ENCODE measurements around the gene WDR1. TPM values are rescaled to one million over a fixed set of nuclear protein-coding genes. Genes with fewer than 3 reads are reported as not detected.

Gene WDR1
- total and polyA plus RNA-seq, 10 of the 15 experiments (the other 5 are each of a cell fraction or from before 2014, with no cell fraction given), result 28.5 to 397 (median 290) TPM

DNA sequence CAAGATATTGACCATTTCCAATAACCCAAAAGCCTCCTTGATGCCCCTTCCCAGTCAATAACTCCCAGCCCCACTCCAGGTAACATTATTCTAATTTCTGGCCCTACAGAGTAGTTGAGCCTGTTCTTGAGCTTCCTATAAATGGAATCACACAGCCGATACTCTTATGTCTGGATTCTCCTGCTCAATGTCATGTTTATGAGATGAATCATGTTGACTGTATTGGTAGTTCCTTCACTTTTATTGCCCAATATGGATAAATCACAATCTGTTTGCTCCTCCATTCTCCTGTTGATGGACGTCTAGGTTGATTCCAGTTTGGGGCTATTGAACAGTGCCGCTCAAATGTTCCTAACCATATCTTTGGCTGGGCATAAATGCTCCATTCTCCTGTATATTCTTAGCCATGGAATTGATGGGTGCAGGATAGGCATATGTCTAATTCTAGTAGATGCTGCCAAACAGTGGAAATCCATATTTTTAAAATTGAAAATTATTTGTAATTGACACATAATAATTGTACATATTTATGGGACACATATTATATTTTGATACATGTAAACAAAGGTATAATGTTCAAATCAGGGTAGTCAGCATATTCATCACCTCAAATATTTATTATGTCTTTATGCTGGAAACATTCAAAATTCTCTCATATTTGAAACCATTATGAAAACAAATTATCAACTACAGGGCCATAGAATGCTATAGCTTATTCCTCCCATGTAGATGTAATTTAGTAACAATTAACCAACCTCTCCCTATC lies 54.8 kb downstream of the WDR1 start:
- ATAC-seq (no peak), DNase-seq (ENCODE audit: low read depth, low spot score) (no peak), FAIRE-seq (no peak)
- Histone ChIP-seq H3K9me3 (replicated peaks; ENCODE audit: control insufficient read depth, insufficient read depth, low read length) (no peaks in the 10 kb centered on the region), H3K4me1 (ENCODE audit: control insufficient read depth, insufficient read depth, low read length) (no peaks in the 10 kb centered on the region), H3K4me2 (ENCODE audit: control insufficient read depth, insufficient read depth) (no peak overlapping the region), H2AFZ (ENCODE audit: control insufficient read depth, low read depth, low read length) (no peak overlapping the region), H3K79me2 (ENCODE audit: control insufficient read depth, insufficient read depth, low read length) (no peaks in the 10 kb centered on the region), H3K9ac (ENCODE audit: control insufficient read depth, insufficient read depth, low read length) (no peak overlapping the region), H4K20me1 (ENCODE audit: control insufficient read depth, insufficient read depth) (no peaks in the 10 kb centered on the region), H3K4me3 (no peak overlapping the region), H3K27me3 (replicated peaks in 1 of 2; ENCODE audit: control insufficient read depth in 2 of 2, insufficient read depth in 2 of 2, low read length in 1 of 2) (no peaks in the 10 kb centered on the region), H3K27ac (ENCODE audit: control insufficient read depth, insufficient read depth) (no peak overlapping the region), H3K36me3 (ENCODE audit: control insufficient read depth in 2 of 2, insufficient read depth in 2 of 2, low read length in 1 of 2) (no peaks in the 10 kb centered on the region)
- SMC1A ChIA-PET (ENCODE audit: uncharacterized antibody, unreplicated experiment), result interaction anchor here (0.6 kb wide), 1 partner anchor 149 kb away, joined by 3 read pairs; no protein-coding TSS in a partner anchor
- in situ Hi-C loops (cut with MboI), result no loop called here
- WGBS (ENCODE audit: insufficient coverage, insufficient replicate concordance, low lambda C conversion rate, missing lambda C conversion rate), result 79% methylated on average over 3 of the region's 3 CpGs
- RAD21 ChIA-PET (ENCODE audit: unreplicated experiment), result no interaction called here
- CTCF ChIA-PET, result interaction anchor here (1.4 kb wide), 1 partner anchor 43 kb away, joined by 3 read pairs; no protein-coding TSS in a partner anchor
- no TSS peak for BruUV-seq (replicated peaks)
- POLR2A ChIA-PET, result no interaction called here
- intact Hi-C loops (cut with micrococcal nuclease; ENCODE audit: unreplicated experiment), result no loop called here
- TF ChIP-seq RAD51 (IDR thresholded peaks at IDR 0.05) (no peak), LARP7 (IDR thresholded peaks at IDR 0.05) (no peak), WRNIP1 (IDR thresholded peaks at IDR 0.05; ENCODE audit: borderline replicate concordance, low read depth, low read length) (no peak), POU2F2 (IDR thresholded peaks at IDR 0.05; ENCODE audit: borderline replicate concordance, low read depth, low read length) (no peak), ESRRA (IDR thresholded peaks at IDR 0.05; ENCODE audit: low read length) (no peak), KLF5 (IDR thresholded peaks at IDR 0.05; ENCODE audit: partially characterized antibody) (no peak), BCL11A (IDR thresholded peaks at IDR 0.05; ENCODE audit: low read depth, low read length) (no peak), ZNF207 (IDR thresholded peaks at IDR 0.05; ENCODE audit: borderline replicate concordance) (no peak), ATF7 (IDR thresholded peaks at IDR 0.05; ENCODE audit: low read depth) (no peak), KDM1A (IDR thresholded peaks at IDR 0.05; ENCODE audit: borderline replicate concordance) (no peak), PAX5 (IDR thresholded peaks at IDR 0.05; ENCODE audit: borderline replicate concordance, low read depth, low read length) (no peak), SIX5 (IDR thresholded peaks at IDR 0.05; ENCODE audit: low read depth, low read length, severe bottlenecking) (no peak), CREB1 (IDR thresholded peaks at IDR 0.05; ENCODE audit: low read depth) (no peak), HDAC6 (IDR thresholded peaks at IDR 0.05; ENCODE audit: unreplicated experiment) (no peak)
- TF ChIP-seq, protein P1, sequence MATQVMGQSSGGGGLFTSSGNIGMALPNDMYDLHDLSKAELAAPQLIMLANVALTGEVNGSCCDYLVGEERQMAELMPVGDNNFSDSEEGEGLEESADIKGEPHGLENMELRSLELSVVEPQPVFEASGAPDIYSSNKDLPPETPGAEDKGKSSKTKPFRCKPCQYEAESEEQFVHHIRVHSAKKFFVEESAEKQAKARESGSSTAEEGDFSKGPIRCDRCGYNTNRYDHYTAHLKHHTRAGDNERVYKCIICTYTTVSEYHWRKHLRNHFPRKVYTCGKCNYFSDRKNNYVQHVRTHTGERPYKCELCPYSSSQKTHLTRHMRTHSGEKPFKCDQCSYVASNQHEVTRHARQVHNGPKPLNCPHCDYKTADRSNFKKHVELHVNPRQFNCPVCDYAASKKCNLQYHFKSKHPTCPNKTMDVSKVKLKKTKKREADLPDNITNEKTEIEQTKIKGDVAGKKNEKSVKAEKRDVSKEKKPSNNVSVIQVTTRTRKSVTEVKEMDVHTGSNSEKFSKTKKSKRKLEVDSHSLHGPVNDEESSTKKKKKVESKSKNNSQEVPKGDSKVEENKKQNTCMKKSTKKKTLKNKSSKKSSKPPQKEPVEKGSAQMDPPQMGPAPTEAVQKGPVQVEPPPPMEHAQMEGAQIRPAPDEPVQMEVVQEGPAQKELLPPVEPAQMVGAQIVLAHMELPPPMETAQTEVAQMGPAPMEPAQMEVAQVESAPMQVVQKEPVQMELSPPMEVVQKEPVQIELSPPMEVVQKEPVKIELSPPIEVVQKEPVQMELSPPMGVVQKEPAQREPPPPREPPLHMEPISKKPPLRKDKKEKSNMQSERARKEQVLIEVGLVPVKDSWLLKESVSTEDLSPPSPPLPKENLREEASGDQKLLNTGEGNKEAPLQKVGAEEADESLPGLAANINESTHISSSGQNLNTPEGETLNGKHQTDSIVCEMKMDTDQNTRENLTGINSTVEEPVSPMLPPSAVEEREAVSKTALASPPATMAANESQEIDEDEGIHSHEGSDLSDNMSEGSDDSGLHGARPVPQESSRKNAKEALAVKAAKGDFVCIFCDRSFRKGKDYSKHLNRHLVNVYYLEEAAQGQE (IDR thresholded peaks at IDR 0.05; ENCODE audit: low read depth, low read length), result no peak
- TF ChIP-seq, protein P2, sequence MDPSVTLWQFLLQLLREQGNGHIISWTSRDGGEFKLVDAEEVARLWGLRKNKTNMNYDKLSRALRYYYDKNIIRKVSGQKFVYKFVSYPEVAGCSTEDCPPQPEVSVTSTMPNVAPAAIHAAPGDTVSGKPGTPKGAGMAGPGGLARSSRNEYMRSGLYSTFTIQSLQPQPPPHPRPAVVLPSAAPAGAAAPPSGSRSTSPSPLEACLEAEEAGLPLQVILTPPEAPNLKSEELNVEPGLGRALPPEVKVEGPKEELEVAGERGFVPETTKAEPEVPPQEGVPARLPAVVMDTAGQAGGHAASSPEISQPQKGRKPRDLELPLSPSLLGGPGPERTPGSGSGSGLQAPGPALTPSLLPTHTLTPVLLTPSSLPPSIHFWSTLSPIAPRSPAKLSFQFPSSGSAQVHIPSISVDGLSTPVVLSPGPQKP (IDR thresholded peaks at IDR 0.05; ENCODE audit: low read depth, low read length), result no peak
- TF ChIP-seq, protein P3, sequence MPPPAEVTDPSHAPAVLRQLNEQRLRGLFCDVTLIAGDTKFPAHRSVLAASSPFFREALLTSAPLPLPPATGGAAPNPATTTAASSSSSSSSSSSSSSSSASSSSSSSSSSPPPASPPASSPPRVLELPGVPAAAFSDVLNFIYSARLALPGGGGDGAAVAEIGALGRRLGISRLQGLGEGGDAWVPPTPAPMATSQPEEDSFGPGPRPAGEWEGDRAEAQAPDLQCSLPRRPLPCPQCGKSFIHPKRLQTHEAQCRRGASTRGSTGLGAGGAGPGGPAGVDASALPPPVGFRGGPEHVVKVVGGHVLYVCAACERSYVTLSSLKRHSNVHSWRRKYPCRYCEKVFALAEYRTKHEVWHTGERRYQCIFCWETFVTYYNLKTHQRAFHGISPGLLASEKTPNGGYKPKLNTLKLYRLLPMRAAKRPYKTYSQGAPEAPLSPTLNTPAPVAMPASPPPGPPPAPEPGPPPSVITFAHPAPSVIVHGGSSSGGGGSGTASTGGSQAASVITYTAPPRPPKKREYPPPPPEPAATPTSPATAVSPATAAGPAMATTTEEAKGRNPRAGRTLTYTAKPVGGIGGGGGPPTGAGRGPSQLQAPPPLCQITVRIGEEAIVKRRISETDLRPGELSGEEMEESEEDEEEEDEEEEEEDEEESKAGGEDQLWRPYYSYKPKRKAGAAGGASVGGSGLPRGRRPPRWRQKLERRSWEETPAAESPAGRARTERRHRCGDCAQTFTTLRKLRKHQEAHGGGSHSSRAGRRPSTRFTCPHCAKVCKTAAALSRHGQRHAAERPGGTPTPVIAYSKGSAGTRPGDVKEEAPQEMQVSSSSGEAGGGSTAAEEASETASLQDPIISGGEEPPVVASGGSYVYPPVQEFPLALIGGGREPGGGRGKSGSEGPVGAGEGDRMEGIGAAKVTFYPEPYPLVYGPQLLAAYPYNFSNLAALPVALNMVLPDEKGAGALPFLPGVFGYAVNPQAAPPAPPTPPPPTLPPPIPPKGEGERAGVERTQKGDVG (CRISPR knock-in tag; IDR thresholded peaks at IDR 0.05), result no peak

All from GM12878 (cell line).